ENCODE data around the gene BLID. TPM values are rescaled to one million over a fixed set of nuclear protein-coding genes. Genes with fewer than 3 reads are reported as not detected.

BLID gene
- total RNA-seq, 1 donor from 2014 or later: 1.2 TPM

DNA sequence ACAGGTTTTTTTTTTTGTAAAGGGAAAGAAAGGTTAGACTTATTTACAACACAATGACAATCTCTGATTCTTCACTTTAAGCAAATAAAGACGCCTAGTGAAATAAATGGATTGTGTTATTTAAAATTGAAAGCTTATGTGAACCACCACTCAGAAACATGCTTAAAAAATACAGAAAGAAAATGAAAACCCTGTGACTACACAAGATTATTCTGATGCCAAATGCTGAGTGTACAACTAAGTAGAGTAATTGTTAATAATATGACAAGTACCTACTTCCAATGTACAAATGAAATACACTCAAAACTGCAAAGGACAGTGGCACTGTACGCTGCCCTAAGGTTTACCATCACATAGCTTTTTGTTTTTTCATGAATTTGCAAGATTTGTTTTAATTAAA is 1.0 kb downstream of the BLID start:
- no peaks in the 10 kb centered on the region for H3K4me1 ChIP-seq (ENCODE audit: insufficient read depth, low read length)
- Mint-ChIP-seq H3K27me3 (ENCODE audit: low read depth, unreplicated experiment) (no peaks in the 10 kb centered on the region), H3K4me3 (ENCODE audit: unreplicated experiment) (no peak overlapping the region), H3K9me3 (ENCODE audit: unreplicated experiment) (no peaks in the 10 kb centered on the region), H3K36me3 (ENCODE audit: low read depth, unreplicated experiment) (peaks cover 5% of the 10 kb centered on the region), H3K4me1 (ENCODE audit: low read depth, unreplicated experiment) (peaks cover 11% of the 10 kb centered on the region), H3K27ac (ENCODE audit: unreplicated experiment) (no peak overlapping the region)
- no peak for DNase-seq (ENCODE audit: low read depth)
- H3K4me2 ChIP-seq (ENCODE audit: low read length): no peak overlapping the region
- no peaks in the 10 kb centered on the region for H3K9me3 ChIP-seq (ENCODE audit: insufficient read depth, low read depth, low read length)
- no peak overlapping the region for H2AFZ ChIP-seq (ENCODE audit: low read depth, low read length)
- H3K79me2 ChIP-seq (ENCODE audit: insufficient read depth, low read length): peaks cover 97% of the 10 kb centered on the region
- H4K20me1 ChIP-seq (ENCODE audit: insufficient read depth, low read length): peaks cover 62% of the 10 kb centered on the region
- no peak for TF ChIP-seq EZH2 (IDR thresholded peaks at IDR 0.05; ENCODE audit: insufficient read depth, low read length)
- TF ChIP-seq, protein P1, sequence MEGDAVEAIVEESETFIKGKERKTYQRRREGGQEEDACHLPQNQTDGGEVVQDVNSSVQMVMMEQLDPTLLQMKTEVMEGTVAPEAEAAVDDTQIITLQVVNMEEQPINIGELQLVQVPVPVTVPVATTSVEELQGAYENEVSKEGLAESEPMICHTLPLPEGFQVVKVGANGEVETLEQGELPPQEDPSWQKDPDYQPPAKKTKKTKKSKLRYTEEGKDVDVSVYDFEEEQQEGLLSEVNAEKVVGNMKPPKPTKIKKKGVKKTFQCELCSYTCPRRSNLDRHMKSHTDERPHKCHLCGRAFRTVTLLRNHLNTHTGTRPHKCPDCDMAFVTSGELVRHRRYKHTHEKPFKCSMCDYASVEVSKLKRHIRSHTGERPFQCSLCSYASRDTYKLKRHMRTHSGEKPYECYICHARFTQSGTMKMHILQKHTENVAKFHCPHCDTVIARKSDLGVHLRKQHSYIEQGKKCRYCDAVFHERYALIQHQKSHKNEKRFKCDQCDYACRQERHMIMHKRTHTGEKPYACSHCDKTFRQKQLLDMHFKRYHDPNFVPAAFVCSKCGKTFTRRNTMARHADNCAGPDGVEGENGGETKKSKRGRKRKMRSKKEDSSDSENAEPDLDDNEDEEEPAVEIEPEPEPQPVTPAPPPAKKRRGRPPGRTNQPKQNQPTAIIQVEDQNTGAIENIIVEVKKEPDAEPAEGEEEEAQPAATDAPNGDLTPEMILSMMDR (IDR thresholded peaks at IDR 0.05; ENCODE audit: insufficient read depth, low read depth, low read length): no peak
- H3K27me3 ChIP-seq (ENCODE audit: insufficient read depth, low read length): no peaks in the 10 kb centered on the region
- FAIRE-seq: no peak
- peak overlapping the region; percentile 9 for H3K27ac ChIP-seq (ENCODE audit: low read depth, low read length)
- no peak overlapping the region for H3K9ac ChIP-seq (ENCODE audit: low read length)
- H3K36me3 ChIP-seq (ENCODE audit: insufficient read depth, low read length): peaks cover 77% of the 10 kb centered on the region
- no peak overlapping the region for H3K4me3 ChIP-seq (ENCODE audit: insufficient read depth, low read depth, low read length)

DNA sequence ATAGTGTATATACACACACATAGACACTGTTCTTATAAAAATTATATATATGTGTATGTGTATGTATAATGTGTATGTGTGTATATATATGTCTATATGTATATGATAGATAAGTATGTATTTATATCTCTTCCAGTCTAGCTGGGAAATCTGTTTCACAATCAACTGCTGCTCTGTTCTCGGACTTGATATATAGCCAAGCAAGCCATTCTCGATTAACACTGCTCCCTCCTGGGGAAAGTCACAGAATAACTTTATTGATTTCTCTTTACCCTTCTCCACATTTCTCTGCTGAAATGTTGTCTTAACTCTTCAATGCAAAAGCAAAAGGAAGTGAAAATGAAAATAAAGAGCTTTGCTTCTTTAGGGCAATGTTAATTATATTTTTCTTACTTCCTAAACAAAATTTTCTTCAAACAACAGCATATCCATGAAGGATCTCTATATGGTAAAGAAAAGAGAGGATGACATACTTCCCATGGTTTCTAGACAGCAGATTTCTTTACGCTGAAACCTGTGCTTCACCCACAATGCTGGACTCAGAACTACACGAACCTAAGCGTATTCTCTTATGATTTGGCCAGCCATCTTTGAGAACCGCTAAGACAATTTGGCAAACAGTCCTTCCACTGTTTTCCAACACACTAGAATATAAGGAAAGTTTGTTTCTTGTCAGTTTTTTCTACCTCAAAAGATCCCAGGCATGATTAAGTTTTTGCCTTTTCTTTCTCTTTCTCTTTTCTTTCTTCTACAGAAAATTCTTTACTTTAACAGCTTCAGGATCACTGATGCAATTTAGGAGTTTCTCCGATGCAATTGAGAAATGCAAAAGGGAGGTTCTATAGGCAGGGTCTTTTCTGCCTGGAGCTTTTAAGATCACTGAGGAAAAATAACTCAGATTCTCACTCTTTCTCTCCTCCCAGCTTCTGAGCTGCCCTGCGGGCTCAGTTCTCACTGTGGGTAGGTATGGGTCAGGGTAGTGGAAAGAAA is 1.9 kb downstream of the BLID start:
- no peak overlapping the region for H3K27ac Mint-ChIP-seq (ENCODE audit: unreplicated experiment)
- Histone ChIP-seq H3K4me1 (ENCODE audit: insufficient read depth, low read length) (no peaks in the 10 kb centered on the region), H3K9me3 (ENCODE audit: insufficient read depth, low read depth, low read length) (no peaks in the 10 kb centered on the region), H3K27ac (ENCODE audit: low read depth, low read length) (peak overlapping the region; percentile 9), H3K4me2 (ENCODE audit: low read length) (no peak overlapping the region), H3K9ac (ENCODE audit: low read length) (no peak overlapping the region), H3K36me3 (ENCODE audit: insufficient read depth, low read length) (peaks cover 79% of the 10 kb centered on the region), H3K79me2 (ENCODE audit: insufficient read depth, low read length) (peaks cover 97% of the 10 kb centered on the region), H4K20me1 (ENCODE audit: insufficient read depth, low read length) (peaks cover 69% of the 10 kb centered on the region), H3K27me3 (ENCODE audit: insufficient read depth, low read length) (no peaks in the 10 kb centered on the region), H3K4me3 (ENCODE audit: insufficient read depth, low read depth, low read length) (no peak overlapping the region), H2AFZ (ENCODE audit: low read depth, low read length) (no peak overlapping the region)
- no peaks in the 10 kb centered on the region for H3K27me3 Mint-ChIP-seq (ENCODE audit: low read depth, unreplicated experiment)
- DNase-seq (ENCODE audit: low read depth) (no peak), FAIRE-seq (no peak)
- H3K36me3 Mint-ChIP-seq (ENCODE audit: low read depth, unreplicated experiment): peaks cover 5% of the 10 kb centered on the region
- H3K4me3 Mint-ChIP-seq (ENCODE audit: unreplicated experiment): no peak overlapping the region
- no peak for TF ChIP-seq EZH2 (IDR thresholded peaks at IDR 0.05; ENCODE audit: insufficient read depth, low read length)
- TF ChIP-seq, protein P1 (IDR thresholded peaks at IDR 0.05; ENCODE audit: insufficient read depth, low read depth, low read length): no peak
- peaks cover 10% of the 10 kb centered on the region for H3K4me1 Mint-ChIP-seq (ENCODE audit: low read depth, unreplicated experiment)
- no peaks in the 10 kb centered on the region for H3K9me3 Mint-ChIP-seq (ENCODE audit: unreplicated experiment)
